HG03378 (cell line): ENCODE data around the gene GLS.
A peak's percentile ranks its signal among the peaks of the same experiment; 100 is the strongest.
"Not testable (repeated sequence)": the region's sequence is repeated elsewhere in the genome, so short reads cannot be mapped to it uniquely, and the experiment has no call there.

Experiments used
- ATAC-seq: cut with Tn5 transposase; IDR thresholded peaks from one replicate; pipeline ENCODE4 v1.9.1; 2021; ENCODE audit warnings: mild to moderate bottlenecking, moderate library complexity; ENCODE audit not compliant: unreplicated experiment

The GLS gene

GRCh38 chr2:190855245-190855644 is 25.4 kb upstream of the GLS start:
- no peak for ATAC-seq

GRCh38 chr2:190856985-190857384 is 23.6 kb upstream of the GLS start:
- ATAC-seq, result no peak

GRCh38 chr2:190858817-190859216 is 21.8 kb upstream of the GLS start:
- ATAC-seq, result no peak

GRCh38 chr2:190859347-190860297 is 21.0 kb upstream of the GLS start:
- ATAC-seq, result no peak

GRCh38 chr2:190860985-190861680 is 19.5 kb upstream of the GLS start:
- no peak for ATAC-seq

- ATAC-seq, result not testable (repeated sequence)
Observed at GRCh38 chr2:190862128-190862527, 18.5 kb upstream of the GLS start.

GRCh38 chr2:190862571-190862991 is 18.0 kb upstream of the GLS start:
- ATAC-seq, result no peak

- ATAC-seq, result no peak
Observed at GRCh38 chr2:190863946-190864345, 16.7 kb upstream of the GLS start.

GRCh38 chr2:190864375-190864774 is 16.2 kb upstream of the GLS start:
- ATAC-seq, result no peak

- ATAC-seq, result no peak
Observed at GRCh38 chr2:190867212-190867611, 13.4 kb upstream of the GLS start.

GRCh38 chr2:190867832-190868231 is 12.8 kb upstream of the GLS start:
- ATAC-seq, result no peak

- no peak for ATAC-seq
Observed at GRCh38 chr2:190869721-190870120, 10.9 kb upstream of the GLS start.

- ATAC-seq, result not testable (repeated sequence)
Observed at GRCh38 chr2:190873451-190873850, 7.2 kb upstream of the GLS start.

- no peak for ATAC-seq
Observed at GRCh38 chr2:190875891-190876290, 4.7 kb upstream of the GLS start.

GRCh38 chr2:190876631-190877030 is 4.0 kb upstream of the GLS start:
- no peak for ATAC-seq

- no peak for ATAC-seq
Observed at GRCh38 chr2:190877436-190877835, 3.2 kb upstream of the GLS start.

GRCh38 chr2:190879474-190880377 is 895 bp upstream of the GLS start:
- no peak for ATAC-seq

- no peak for ATAC-seq
Observed at GRCh38 chr2:190881084-190881597, 520 bp downstream of the GLS start.

- ATAC-seq, result peak; percentile 61
Observed at GRCh38 chr2:190881598-190882410, 1.2 kb downstream of the GLS start.

GRCh38 chr2:190882411-190882766 is 1.8 kb downstream of the GLS start:
- ATAC-seq, result peak; percentile 7
